GM12878 (cell line): ENCODE data around the gene ZNF180. TPM values are rescaled to one million over a fixed set of nuclear protein-coding genes. Genes with fewer than 3 reads are reported as not detected.

ENCODE experiments used
- ATAC-seq: fragments of 200-7000 bp; cut with Tn5 transposase; 3 replicates; pipeline ENCODE4 v1.9.1; 2020; ENCODE audit warnings: mild to moderate bottlenecking, moderate library complexity
- BruUV-seq: library from RNA; stranded (reverse); fragments of 400-500 nt; replicated peaks from 2 replicates; lab custom pipeline; 2021; lab: Mats Ljungman, UMichigan
- CTCF ChIA-PET: fragments of 300-600 bp; sonication (Branson Sonifier 250); formaldehyde crosslinking; extraction: SDS; loops from one replicate; lab custom pipeline; 2021; ENCODE audit warnings: inconsistent platforms; lab: Yijun Ruan, JAX
- POLR2A ChIA-PET: fragments of 350-600 bp; formaldehyde crosslinking; extraction: SDS; loops from one replicate; lab custom pipeline; 2021; ENCODE audit warnings: inconsistent platforms; lab: Charles Lee
- RAD21 ChIA-PET: fragments of 300-600 bp; sonication (Branson Sonifier 250); formaldehyde crosslinking; loops from one replicate; lab custom pipeline; 2023; ENCODE audit warnings: antibody characterized with exemption; ENCODE audit not compliant: unreplicated experiment; lab: Charles Lee
- SMC1A ChIA-PET: fragments of 300-600 bp; sonication (Branson Sonifier 250); formaldehyde crosslinking; loops from one replicate; lab custom pipeline; 2023; ENCODE audit not compliant: unreplicated experiment, uncharacterized antibody; lab: Charles Lee
- DNase-seq: peaks from one replicate; pipeline ENCODE4 v3.0.0-alpha.2; 2011; ENCODE audit warnings: low read depth, low spot score
- FAIRE-seq: peaks from 3 replicates; lab custom pipeline; 2011; peaks lifted over from hg19 to GRCh38; lab: Jason Lieb, UNC
- H2AFZ ChIP-seq: 2 replicates; pipeline ENCODE4 v1.6.0; 2011; ENCODE audit warnings: low read depth, low read length, control low read depth; ENCODE audit not compliant: control insufficient read depth
- H3K27ac ChIP-seq: 2 replicates; pipeline ENCODE4 v1.5.1; 2011; ENCODE audit warnings: control low read depth; ENCODE audit not compliant: control insufficient read depth, insufficient read depth
- H3K27me3 ChIP-seq, 2 experiments: replicated peaks in 1 of 2; 2 replicates each; pipeline versions ENCODE4 v1.6.0 to v1.6.1; 2011; ENCODE audit warnings: low read length in 1 of 2; ENCODE audit not compliant: control insufficient read depth in 2 of 2, insufficient read depth in 2 of 2
- H3K36me3 ChIP-seq, 2 experiments: 2 replicates each; pipeline ENCODE4 v1.5.1; 2011; ENCODE audit warnings: low read length in 1 of 2; ENCODE audit not compliant: control insufficient read depth in 2 of 2, insufficient read depth in 2 of 2
- H3K4me1 ChIP-seq: 2 replicates; pipeline ENCODE4 v1.6.1; 2011; ENCODE audit warnings: mild to moderate bottlenecking, low read length, moderate library complexity, mixed read lengths; ENCODE audit not compliant: control insufficient read depth, insufficient read depth
- H3K4me2 ChIP-seq: 2 replicates; pipeline ENCODE4 v1.6.0; 2011; ENCODE audit warnings: control low read depth; ENCODE audit not compliant: control insufficient read depth, insufficient read depth
- H3K4me3 ChIP-seq: fragments of 200-600 bp; sonication (generic); 2 replicates; pipeline ENCODE4 v1.5.1; 2016
- H3K79me2 ChIP-seq: 2 replicates; pipeline ENCODE4 v1.6.0; 2011; ENCODE audit warnings: low read length; ENCODE audit not compliant: control insufficient read depth, insufficient read depth
- H3K9ac ChIP-seq: 2 replicates; pipeline ENCODE4 v1.8.0; 2011; ENCODE audit warnings: low read length, control low read depth, mixed read lengths; ENCODE audit not compliant: control insufficient read depth, insufficient read depth
- H3K9me3 ChIP-seq: replicated peaks from 3 replicates; pipeline ENCODE4 v1.5.1; 2011; ENCODE audit warnings: mild to moderate bottlenecking, low read length; ENCODE audit not compliant: control insufficient read depth, insufficient read depth
- H4K20me1 ChIP-seq: 2 replicates; pipeline ENCODE4 v1.6.0; 2011; ENCODE audit not compliant: control insufficient read depth, insufficient read depth
- BMI1 ChIP-seq: fragments of 450-650 bp; IDR thresholded peaks from 2 replicates; pipeline ENCODE4 v1.6.1; 2016; ENCODE audit warnings: mild to moderate bottlenecking, moderate library complexity, borderline replicate concordance
- CEBPZ ChIP-seq: fragments of 150-350 bp; IDR thresholded peaks from 2 replicates; pipeline ENCODE4 v1.6.1; 2016; ENCODE audit warnings: low read depth, low read length
- CHD1 ChIP-seq: IDR thresholded peaks from 2 replicates; pipeline ENCODE4 v1.6.1; 2012; ENCODE audit warnings: low read depth, low read length, improper control_type of control experiment
- CHD4 ChIP-seq: fragments of 200-600 bp; sonication (generic); IDR thresholded peaks from 2 replicates; pipeline ENCODE4 v1.6.1; 2016; ENCODE audit warnings: mild to moderate bottlenecking
- EED ChIP-seq: sonication (generic); IDR thresholded peaks from 2 replicates; pipeline ENCODE4 v1.6.1; 2016; ENCODE audit warnings: antibody characterized with exemption, low read depth
- GATAD2B ChIP-seq: fragments of 450-650 bp; conservative IDR thresholded peaks from 2 replicates; pipeline ENCODE4 v1.6.1; 2017; ENCODE audit warnings: low read depth, mild to moderate bottlenecking, moderate library complexity
- JUND ChIP-seq: IDR thresholded peaks from 2 replicates; pipeline ENCODE4 v1.6.1; 2012; ENCODE audit warnings: low read depth, mild to moderate bottlenecking, low read length, improper control_type of control experiment, moderate library complexity
- MEF2A ChIP-seq: IDR thresholded peaks from 2 replicates; pipeline ENCODE4 v1.6.1; 2011; ENCODE audit warnings: low read depth, mild to moderate bottlenecking, low read length, moderate library complexity; ENCODE audit not compliant: insufficient read depth
- POLR2AphosphoS5 ChIP-seq: IDR thresholded peaks from 2 replicates; pipeline ENCODE4 v1.6.1; 2011; ENCODE audit warnings: mild to moderate bottlenecking, low read length, inconsistent platforms
- TARDBP ChIP-seq: IDR thresholded peaks from 2 replicates; pipeline ENCODE4 v1.6.1; 2016; ENCODE audit warnings: borderline replicate concordance
- YY1 ChIP-seq: IDR thresholded peaks from 2 replicates; pipeline ENCODE4 v1.6.1; 2011; ENCODE audit warnings: low read depth, mild to moderate bottlenecking, low read length
- ZBTB33 ChIP-seq: fragments of 450-650 bp; IDR thresholded peaks from 2 replicates; pipeline ENCODE4 v1.6.1; 2017; ENCODE audit warnings: mild to moderate bottlenecking
- ZNF622 ChIP-seq: fragments of 450-650 bp; IDR thresholded peaks from 2 replicates; pipeline ENCODE4 v1.6.1; 2017; ENCODE audit warnings: mild to moderate bottlenecking, inconsistent platforms
- WGBS: methylation state at CpG from one replicate; pipeline ENCODE4 v1.1.6; 2016; ENCODE audit warnings: low lambda C conversion rate; ENCODE audit not compliant: insufficient replicate concordance, insufficient coverage; ENCODE audit errors: missing lambda C conversion rate; 5-methylcytosine and 5-hydroxymethylcytosine counted together
- in situ Hi-C: fragments of 300-500 bp; cut with MboI; formaldehyde crosslinking; loops from 9 replicates; pipeline ENCODE4 v1.14.3; 2018; ENCODE audit warnings: mixed read lengths
- intact Hi-C: fragments of 100-400 bp; cut with micrococcal nuclease; formaldehyde crosslinking; loops from one replicate; pipeline ENCODE4 v1.14.2; 2022; ENCODE audit not compliant: unreplicated experiment
- polyA plus RNA-seq, 11 experiments: library from polyadenylated mRNA; depleted of rRNA in 4 of 11; unstranded in 6 of 11; stranded (reverse) in 5 of 11; fragments of >200 nt; fragmentation: Nextera tagmentation in 4 of 11; fragmentation: Illumina TruSeq in 1 of 11; extraction: Ambion mirVana in 4 of 11; extraction: Trizol in 1 of 11; gene quantifications; 1 replicate in 1 of 11; 2 replicates in 10 of 11; pipeline versions ENCODE4 v1.2.1 to v1.2.3, GENCODE V29; 2011 to 2016; ENCODE audit warnings: inconsistent platforms in 2 of 11, missing spikeins in 2 of 11, low read depth in 1 of 11
- total RNA-seq, 4 experiments: library from RNA; depleted of rRNA in 3 of 4; stranded (reverse); fragments of >200 nt in 3 of 4; fragmentation: Illumina TruSeq in 1 of 4; extraction: Trizol in 1 of 4; gene quantifications; 2 replicates each; pipeline versions ENCODE4 v1.2.1 to v1.2.3, GENCODE V29; 2013 to 2021
- TF ChIP-seq, protein P1 (sequence below): IDR thresholded peaks from 2 replicates; pipeline ENCODE4 v1.6.1; 2012; ENCODE audit warnings: mild to moderate bottlenecking, low read depth, low read length

The ZNF180 gene
- total and polyA plus RNA-seq, 10 of the 15 experiments (the other 5 are each of a cell fraction or from before 2014, with no cell fraction given), result 1.6 to 9.0 (median 5.5) TPM

GRCh38 chr19:44455100-44455499, 45.2 kb downstream of the ZNF180 start:
- ATAC-seq (no peak), DNase-seq (no peak), FAIRE-seq (no peak)
- no peak overlapping the region for H3K9ac ChIP-seq
- POLR2A ChIA-PET, result no interaction called here
- H3K27ac ChIP-seq, result no peak overlapping the region
- WGBS, result 29% methylated on average over 4 of the region's 4 CpGs
- no peaks in the 10 kb centered on the region for H3K79me2 ChIP-seq
- CTCF ChIA-PET, result no interaction called here
- H3K4me2 ChIP-seq, result no peak overlapping the region
- no peaks in the 10 kb centered on the region for H4K20me1 ChIP-seq
- no peak overlapping the region for H3K4me3 ChIP-seq
- in situ Hi-C loops (loop anchor here (5.0 kb wide), 1 partner anchor 43 kb away; no protein-coding TSS in a partner anchor), intact Hi-C loops (no loop called here)
- no peak for TF ChIP-seq TARDBP
- no peak for TF ChIP-seq JUND
- no peak for TF ChIP-seq ZNF622
- TF ChIP-seq CEBPZ, result no peak
- no peak for TF ChIP-seq BMI1
- TF ChIP-seq ZBTB33, result no peak
- no peak for TF ChIP-seq CHD4
- TF ChIP-seq GATAD2B, result no peak
- no peak for TF ChIP-seq CHD1
- TF ChIP-seq, protein P1, sequence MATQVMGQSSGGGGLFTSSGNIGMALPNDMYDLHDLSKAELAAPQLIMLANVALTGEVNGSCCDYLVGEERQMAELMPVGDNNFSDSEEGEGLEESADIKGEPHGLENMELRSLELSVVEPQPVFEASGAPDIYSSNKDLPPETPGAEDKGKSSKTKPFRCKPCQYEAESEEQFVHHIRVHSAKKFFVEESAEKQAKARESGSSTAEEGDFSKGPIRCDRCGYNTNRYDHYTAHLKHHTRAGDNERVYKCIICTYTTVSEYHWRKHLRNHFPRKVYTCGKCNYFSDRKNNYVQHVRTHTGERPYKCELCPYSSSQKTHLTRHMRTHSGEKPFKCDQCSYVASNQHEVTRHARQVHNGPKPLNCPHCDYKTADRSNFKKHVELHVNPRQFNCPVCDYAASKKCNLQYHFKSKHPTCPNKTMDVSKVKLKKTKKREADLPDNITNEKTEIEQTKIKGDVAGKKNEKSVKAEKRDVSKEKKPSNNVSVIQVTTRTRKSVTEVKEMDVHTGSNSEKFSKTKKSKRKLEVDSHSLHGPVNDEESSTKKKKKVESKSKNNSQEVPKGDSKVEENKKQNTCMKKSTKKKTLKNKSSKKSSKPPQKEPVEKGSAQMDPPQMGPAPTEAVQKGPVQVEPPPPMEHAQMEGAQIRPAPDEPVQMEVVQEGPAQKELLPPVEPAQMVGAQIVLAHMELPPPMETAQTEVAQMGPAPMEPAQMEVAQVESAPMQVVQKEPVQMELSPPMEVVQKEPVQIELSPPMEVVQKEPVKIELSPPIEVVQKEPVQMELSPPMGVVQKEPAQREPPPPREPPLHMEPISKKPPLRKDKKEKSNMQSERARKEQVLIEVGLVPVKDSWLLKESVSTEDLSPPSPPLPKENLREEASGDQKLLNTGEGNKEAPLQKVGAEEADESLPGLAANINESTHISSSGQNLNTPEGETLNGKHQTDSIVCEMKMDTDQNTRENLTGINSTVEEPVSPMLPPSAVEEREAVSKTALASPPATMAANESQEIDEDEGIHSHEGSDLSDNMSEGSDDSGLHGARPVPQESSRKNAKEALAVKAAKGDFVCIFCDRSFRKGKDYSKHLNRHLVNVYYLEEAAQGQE, result no peak
- TF ChIP-seq EED, result no peak
- no peak for TF ChIP-seq YY1
- TF ChIP-seq MEF2A, result no peak
- no peak for TF ChIP-seq POLR2AphosphoS5
- H3K4me1 ChIP-seq, result no peaks in the 10 kb centered on the region
- peaks cover 6% of the 10 kb centered on the region; the same call in 2 of the 3 replicates for H3K9me3 ChIP-seq
- no peak overlapping the region for H2AFZ ChIP-seq
- no peaks in the 10 kb centered on the region for H3K36me3 ChIP-seq
- SMC1A ChIA-PET, result no interaction called here
- no TSS peak for BruUV-seq
- RAD21 ChIA-PET, result no interaction called here
- no peaks in the 10 kb centered on the region for H3K27me3 ChIP-seq
